Panc1 (cell line): ENCODE results near the gene G0S2. TPM values are rescaled to one million over a fixed set of nuclear protein-coding genes. Genes with fewer than 3 reads are reported as not detected.

Experiments used
- ATAC-seq: fragments of 200-7000 bp; cut with Tn5 transposase; 2 replicates; pipeline ENCODE4 v1.9.1; 2020; ENCODE audit warnings: mild to moderate bottlenecking, moderate library complexity
- BruUV-seq: library from RNA; stranded (reverse); fragments of 400-500 nt; replicated peaks from 2 replicates; lab custom pipeline; 2021; lab: Mats Ljungman, UMichigan
- CTCF ChIA-PET: fragments of 300-600 bp; sonication (Branson Sonifier 250); formaldehyde crosslinking; loops from one replicate; lab custom pipeline; 2022; ENCODE audit warnings: antibody characterized with exemption; lab: Charles Lee
- POLR2A ChIA-PET: fragments of 300-600 bp; sonication (Branson Sonifier 250); formaldehyde crosslinking; loops from one replicate; lab custom pipeline; 2022; ENCODE audit warnings: antibody characterized with exemption; lab: Charles Lee
- DNase-seq: peaks from one replicate; pipeline ENCODE4 v3.0.0-alpha.2; 2010; ENCODE audit warnings: low read depth, low spot score
- H3K27ac ChIP-seq: 2 replicates; pipeline ENCODE4 v1.5.1; 2011; ENCODE audit warnings: mild to moderate bottlenecking, low read length, inconsistent platforms
- H3K27me3 ChIP-seq: fragments of 200-500 bp; sonication (Bioruptor generic); 2 replicates; pipeline ENCODE4 v1.6.0; 2014; ENCODE audit warnings: low read length, inconsistent platforms; ENCODE audit not compliant: control insufficient read depth, insufficient read depth
- H3K36me3 ChIP-seq: fragments of 200-500 bp; sonication (Bioruptor generic); 2 replicates; pipeline ENCODE4 v1.5.1; 2014; ENCODE audit warnings: inconsistent platforms, mild to moderate bottlenecking, low read length, moderate library complexity; ENCODE audit not compliant: control insufficient read depth, insufficient read depth
- H3K4me1 ChIP-seq: 2 replicates; pipeline ENCODE4 v1.5.1; 2011; ENCODE audit warnings: inconsistent platforms, mild to moderate bottlenecking, low read length, moderate library complexity; ENCODE audit not compliant: control insufficient read depth, insufficient read depth
- H3K4me3 ChIP-seq, 2 experiments: 2 replicates each; pipeline ENCODE4 v1.5.1; 2011 to 2012; ENCODE audit warnings: low read depth in 2 of 2, low read length in 2 of 2, mild to moderate bottlenecking in 2 of 2, inconsistent platforms in 1 of 2, moderate library complexity in 1 of 2
- H3K9me3 ChIP-seq: fragments of 200-500 bp; sonication (Bioruptor generic); 2 replicates; pipeline ENCODE4 v1.5.1; 2014; ENCODE audit warnings: low read depth, mild to moderate bottlenecking, inconsistent platforms, low read length, moderate library complexity; ENCODE audit not compliant: control insufficient read depth, insufficient read depth
- POLR2AphosphoS5 ChIP-seq: IDR thresholded peaks from 2 replicates; pipeline ENCODE4 v1.6.1; 2012; ENCODE audit warnings: mild to moderate bottlenecking, low read depth, low read length, moderate library complexity
- REST ChIP-seq, 2 experiments: IDR thresholded peaks; 2 replicates each; pipeline ENCODE4 v1.6.1; 2011 to 2012; ENCODE audit warnings: low read depth in 2 of 2, control low read depth in 1 of 2, low read length in 1 of 2, mild to moderate bottlenecking in 1 of 2, moderate library complexity in 1 of 2; ENCODE audit not compliant: insufficient read depth in 1 of 2
- SIN3A ChIP-seq: IDR thresholded peaks from 2 replicates; pipeline ENCODE4 v1.6.1; 2012; ENCODE audit warnings: low read depth, mild to moderate bottlenecking, low read length, moderate library complexity, borderline replicate concordance; ENCODE audit not compliant: insufficient read depth
- TCF7L2 ChIP-seq: IDR thresholded peaks from 2 replicates; pipeline ENCODE4 v1.6.1; 2011; ENCODE audit warnings: mild to moderate bottlenecking, low read depth, low read length, inconsistent platforms
- in situ Hi-C: cut with HindIII; loops from 2 replicates; pipeline ENCODE4 v1.10.0; 2016; ENCODE audit warnings: low sequenced_read_pairs, low pct_unique_long_range_greater_than_20kb
- intact Hi-C: fragments of 100-400 bp; cut with micrococcal nuclease; formaldehyde crosslinking; loops from one replicate; pipeline ENCODE4 v1.10.0; 2022; ENCODE audit not compliant: unreplicated experiment
- total RNA-seq: library from RNA; stranded (reverse); gene quantifications from one replicate; pipeline ENCODE4 v1.2.1, GENCODE V29; 2021; ENCODE audit not compliant: unreplicated experiment
- TF ChIP-seq, protein P1 (sequence below): fragments of 450-650 bp; IDR thresholded peaks from 2 replicates; pipeline ENCODE4 v1.5.1; 2017; ENCODE audit warnings: mild to moderate bottlenecking

G0S2 gene
- total RNA-seq, 1 experiment from 2014 or later: 2.5 TPM

- H3K27ac ChIP-seq: no peak overlapping the region
- no peaks in the 10 kb centered on the region for H3K9me3 ChIP-seq
- peaks cover 22% of the 10 kb centered on the region for H3K27me3 ChIP-seq
- H3K4me1 ChIP-seq: no peaks in the 10 kb centered on the region
- TF ChIP-seq SIN3A (no peak), POLR2AphosphoS5 (no peak), REST (IDR thresholded peaks at IDR 0.05; ENCODE audit: insufficient read depth in 1 of 2, low read depth in 2 of 2, low read length in 1 of 2) (no peak), TCF7L2 (0 out of 2 replicates have a peak, but pooled peaks have one; percentile 25)
- TF ChIP-seq, protein P1, sequence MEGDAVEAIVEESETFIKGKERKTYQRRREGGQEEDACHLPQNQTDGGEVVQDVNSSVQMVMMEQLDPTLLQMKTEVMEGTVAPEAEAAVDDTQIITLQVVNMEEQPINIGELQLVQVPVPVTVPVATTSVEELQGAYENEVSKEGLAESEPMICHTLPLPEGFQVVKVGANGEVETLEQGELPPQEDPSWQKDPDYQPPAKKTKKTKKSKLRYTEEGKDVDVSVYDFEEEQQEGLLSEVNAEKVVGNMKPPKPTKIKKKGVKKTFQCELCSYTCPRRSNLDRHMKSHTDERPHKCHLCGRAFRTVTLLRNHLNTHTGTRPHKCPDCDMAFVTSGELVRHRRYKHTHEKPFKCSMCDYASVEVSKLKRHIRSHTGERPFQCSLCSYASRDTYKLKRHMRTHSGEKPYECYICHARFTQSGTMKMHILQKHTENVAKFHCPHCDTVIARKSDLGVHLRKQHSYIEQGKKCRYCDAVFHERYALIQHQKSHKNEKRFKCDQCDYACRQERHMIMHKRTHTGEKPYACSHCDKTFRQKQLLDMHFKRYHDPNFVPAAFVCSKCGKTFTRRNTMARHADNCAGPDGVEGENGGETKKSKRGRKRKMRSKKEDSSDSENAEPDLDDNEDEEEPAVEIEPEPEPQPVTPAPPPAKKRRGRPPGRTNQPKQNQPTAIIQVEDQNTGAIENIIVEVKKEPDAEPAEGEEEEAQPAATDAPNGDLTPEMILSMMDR: no peak
- no TSS peak for BruUV-seq
- H3K4me3 ChIP-seq: peak overlapping the region; percentile 38 to 41
- ChIA-PET CTCF (interaction anchor here (0.6 kb wide), 1 partner anchor 1712 kb away, joined by 3 read pairs; no protein-coding TSS in a partner anchor), POLR2A (no interaction called here)
- intact Hi-C loops (no loop called here), in situ Hi-C loops (no loop called here)
- DNase-seq: no peak
- no peaks in the 10 kb centered on the region; the same call in 1 of the 2 replicates for H3K36me3 ChIP-seq
- ATAC-seq: peak; percentile 72
Observed at GRCh38 chr1:209675565-209676154, 448 bp downstream of the G0S2 start.

DNA sequence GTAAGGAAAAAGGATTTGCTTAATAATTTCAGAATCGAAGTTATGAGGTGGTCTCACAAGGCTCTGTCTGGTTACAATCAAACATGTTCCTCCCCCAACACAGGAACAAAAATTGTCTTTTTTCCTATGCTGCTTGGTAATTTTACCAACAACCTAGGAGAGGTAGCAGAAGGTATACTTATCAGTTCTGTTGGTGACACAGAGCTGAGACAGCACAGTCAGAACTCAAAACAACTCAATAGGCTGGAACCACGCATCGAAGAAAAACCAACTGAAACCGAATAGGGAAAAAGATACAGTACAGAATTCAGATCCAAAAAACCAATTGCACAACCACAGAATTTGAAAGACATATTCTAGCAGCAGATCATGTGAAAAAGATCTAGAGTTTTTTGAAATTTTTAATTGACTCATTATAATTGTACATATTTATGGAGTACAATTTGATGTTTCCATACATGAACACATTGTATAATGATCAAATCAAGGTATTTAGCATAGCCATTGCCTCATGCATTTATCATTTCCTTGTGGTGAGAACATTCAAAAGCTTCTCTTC is 3.8 kb downstream of the G0S2 start:
- POLR2A ChIA-PET: no interaction called here
- ATAC-seq (no peak), DNase-seq (no peak)
- Histone ChIP-seq H3K27me3 (peaks cover 21% of the 10 kb centered on the region), H3K9me3 (no peaks in the 10 kb centered on the region), H3K27ac (no peak overlapping the region), H3K36me3 (no peaks in the 10 kb centered on the region; the same call in 1 of the 2 replicates), H3K4me1 (no peaks in the 10 kb centered on the region), H3K4me3 (no peak overlapping the region)
- intact Hi-C loops (no loop called here), in situ Hi-C loops (no loop called here)
- CTCF ChIA-PET: no interaction called here
- BruUV-seq: no TSS peak
- TF ChIP-seq TCF7L2: no peak
- no peak for TF ChIP-seq SIN3A
- TF ChIP-seq, protein P1: no peak
- TF ChIP-seq POLR2AphosphoS5: no peak
- TF ChIP-seq REST (IDR thresholded peaks at IDR 0.05; ENCODE audit: insufficient read depth in 1 of 2, low read depth in 2 of 2, low read length in 1 of 2): no peak
